Activated CD8-positive, alpha-beta memory T cell treated with anti-CD3 and anti-CD28 coated beads, Interleukin-2, amount 50 U/mL, for 24 hours (primary cell): Measurements from ENCODE around the gene SCARB1.

ENCODE experiments used
- DNase-seq: peaks from one replicate; pipeline ENCODE4 v3.0.0-alpha.2; 2020; ENCODE audit errors: extremely low read depth

The SCARB1 gene

DNA sequence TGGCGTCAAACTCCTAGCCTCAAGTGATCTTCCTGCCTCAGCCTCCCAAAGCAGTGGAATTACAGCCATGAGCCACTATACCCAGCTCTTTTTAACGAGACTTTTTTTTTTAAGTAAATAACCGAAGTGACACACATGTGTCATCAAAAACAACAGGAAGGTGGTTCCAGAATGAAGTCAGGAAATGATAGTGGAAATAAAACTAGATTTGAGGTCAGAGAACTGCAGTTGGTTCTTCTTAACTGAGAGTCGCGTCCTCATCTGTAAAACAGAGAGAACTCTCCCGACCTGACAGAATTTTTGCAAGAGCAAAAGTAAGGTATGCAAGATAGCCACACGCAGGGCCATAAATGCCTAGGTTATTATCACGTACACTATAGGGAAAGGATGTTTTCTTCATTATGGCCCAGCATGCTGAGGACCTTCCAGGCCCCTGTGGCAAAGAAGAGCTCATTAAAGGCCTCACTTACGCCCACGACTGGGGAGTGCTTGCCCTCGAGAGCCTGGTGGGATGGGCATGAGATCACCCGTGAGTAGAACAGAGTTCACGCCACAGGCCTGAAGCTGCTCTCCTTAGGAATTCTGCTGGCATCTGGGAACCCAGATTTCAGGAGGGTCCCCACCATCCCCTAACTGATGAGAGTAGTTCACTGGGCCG, 67.2 kb downstream of the SCARB1 start:
- no peak for DNase-seq

DNA sequence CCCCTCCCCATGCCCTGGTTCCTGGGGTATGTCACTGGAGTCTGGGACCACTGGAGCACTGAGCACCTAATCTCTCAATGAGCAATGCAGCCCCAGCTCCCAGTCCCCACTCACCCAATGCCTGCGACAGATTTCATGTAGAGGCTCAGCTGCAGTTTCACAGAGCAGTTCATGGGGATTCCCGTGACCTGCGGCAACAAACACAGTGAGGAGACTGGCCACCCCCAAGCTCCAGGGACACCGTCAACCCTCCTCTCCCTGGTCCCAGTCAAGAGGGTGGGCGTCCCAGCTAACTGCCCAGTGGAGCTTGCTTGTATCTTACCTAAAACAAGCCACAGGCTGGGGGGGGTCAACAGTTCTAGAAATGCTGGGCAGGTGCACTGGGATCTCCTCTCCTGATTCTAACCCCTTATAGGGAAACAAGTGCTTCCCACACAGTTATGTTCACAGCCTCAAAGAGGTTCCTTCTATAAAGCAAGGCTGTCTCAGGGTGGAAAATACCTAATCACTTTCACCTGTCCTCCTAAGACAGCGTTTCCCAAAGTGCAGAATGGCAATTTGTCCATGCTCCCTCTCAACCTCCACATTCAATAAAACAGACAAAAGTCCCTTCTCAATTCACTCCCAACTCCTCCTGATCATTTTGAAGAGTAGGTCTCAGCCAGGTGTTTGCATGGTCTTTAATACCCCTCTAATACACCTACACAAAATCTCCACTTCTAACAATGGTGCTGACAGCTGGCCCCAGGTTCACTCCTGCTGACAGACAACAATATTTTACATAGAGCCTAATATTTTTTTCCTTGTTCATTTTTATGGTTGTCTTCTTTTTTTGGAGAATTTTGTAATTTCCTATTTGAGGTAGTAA, 68.3 kb downstream of the SCARB1 start:
- DNase-seq = no peak

DNA sequence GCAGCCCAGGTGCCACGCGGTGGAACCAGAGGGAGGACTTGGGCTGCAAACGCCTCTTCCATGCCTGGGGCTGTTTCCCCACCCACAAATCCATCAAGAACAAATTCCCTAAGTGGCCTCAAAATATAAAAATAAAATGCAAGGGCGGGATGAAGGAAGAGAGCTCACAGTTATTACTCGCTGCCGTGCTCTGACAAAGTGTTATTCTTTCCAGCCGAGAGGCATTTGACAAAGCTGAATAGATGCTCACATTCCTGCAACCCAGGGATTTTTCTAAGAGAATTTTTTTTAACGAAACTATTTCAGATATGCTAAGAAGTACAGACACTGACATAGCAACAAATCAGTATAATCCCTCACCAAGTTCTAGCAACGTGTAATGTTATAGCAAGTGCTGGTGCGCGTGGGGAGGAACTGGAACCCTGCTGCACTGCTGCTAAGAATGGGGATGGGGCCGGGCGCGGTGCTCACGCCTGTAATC, 70.7 kb downstream of the SCARB1 start:
- no peak for DNase-seq

- DNase-seq = no peak
Measured at GRCh38 chr12:124792156-124792555, 71.5 kb downstream of the SCARB1 start.

DNA sequence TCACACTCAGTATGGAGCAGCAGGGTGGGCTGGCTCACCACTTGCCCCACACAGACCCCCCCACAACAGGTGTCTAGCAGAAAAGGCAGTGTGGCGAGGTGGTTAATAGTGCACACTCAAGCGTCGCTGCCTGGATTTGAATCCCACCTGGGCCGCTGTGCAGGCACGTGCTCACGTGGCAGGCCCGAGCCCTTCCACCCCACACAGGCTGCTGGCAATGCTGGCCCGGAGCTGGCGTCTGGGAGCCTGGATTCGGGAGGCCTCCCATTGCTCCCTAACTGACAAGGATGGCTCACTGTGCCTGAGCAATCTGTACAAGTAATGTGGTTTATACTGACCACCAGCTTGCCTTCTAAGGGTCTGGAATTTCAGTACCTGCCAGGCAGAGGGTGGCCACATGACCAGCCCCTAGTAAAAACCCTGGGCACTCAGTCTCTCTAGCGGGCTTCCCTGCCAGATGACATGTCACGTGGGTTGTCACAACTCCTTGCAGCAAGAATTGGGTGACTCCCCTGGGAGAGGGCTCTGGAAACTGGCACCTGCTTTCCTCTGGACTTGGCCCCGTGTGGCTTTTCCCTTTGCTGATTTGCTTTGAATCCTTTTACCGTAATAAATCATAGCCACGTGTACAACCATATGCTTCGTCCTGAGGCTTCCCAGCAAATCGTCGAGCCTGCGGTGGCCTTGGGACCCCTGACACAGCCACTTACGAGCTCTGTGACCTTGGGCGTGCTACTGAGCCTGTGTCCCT, 72.8 kb downstream of the SCARB1 start:
- no peak for DNase-seq

DNA sequence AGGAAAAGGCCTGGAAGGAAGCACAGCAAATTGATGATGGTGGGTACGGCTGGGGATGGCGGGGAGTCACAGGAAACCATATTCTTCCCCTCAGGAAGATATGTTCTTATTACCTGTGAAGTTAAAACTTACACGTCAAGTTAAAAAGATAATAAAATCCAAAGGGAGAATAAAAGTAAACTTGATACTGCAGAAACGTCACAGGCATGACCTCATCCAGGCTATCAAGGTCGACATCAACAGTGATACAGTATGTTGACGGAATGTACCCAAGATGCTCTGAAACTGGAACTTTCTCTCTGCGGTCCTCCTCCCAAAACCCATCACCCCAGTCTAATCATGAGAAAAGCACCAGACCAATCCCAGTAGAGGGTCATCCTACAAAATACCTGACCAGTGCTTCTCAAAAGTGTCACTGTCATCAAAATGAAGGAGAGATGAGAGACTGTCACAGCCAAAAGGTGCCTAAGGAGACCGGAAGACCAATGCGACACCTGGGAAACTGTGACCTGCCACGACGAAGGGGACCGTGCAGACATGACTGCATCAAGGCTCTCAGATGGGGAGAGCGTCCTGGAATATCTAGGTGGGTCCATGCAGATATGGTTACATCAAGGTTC, 74.6 kb downstream of the SCARB1 start:
- no peak for DNase-seq

DNA sequence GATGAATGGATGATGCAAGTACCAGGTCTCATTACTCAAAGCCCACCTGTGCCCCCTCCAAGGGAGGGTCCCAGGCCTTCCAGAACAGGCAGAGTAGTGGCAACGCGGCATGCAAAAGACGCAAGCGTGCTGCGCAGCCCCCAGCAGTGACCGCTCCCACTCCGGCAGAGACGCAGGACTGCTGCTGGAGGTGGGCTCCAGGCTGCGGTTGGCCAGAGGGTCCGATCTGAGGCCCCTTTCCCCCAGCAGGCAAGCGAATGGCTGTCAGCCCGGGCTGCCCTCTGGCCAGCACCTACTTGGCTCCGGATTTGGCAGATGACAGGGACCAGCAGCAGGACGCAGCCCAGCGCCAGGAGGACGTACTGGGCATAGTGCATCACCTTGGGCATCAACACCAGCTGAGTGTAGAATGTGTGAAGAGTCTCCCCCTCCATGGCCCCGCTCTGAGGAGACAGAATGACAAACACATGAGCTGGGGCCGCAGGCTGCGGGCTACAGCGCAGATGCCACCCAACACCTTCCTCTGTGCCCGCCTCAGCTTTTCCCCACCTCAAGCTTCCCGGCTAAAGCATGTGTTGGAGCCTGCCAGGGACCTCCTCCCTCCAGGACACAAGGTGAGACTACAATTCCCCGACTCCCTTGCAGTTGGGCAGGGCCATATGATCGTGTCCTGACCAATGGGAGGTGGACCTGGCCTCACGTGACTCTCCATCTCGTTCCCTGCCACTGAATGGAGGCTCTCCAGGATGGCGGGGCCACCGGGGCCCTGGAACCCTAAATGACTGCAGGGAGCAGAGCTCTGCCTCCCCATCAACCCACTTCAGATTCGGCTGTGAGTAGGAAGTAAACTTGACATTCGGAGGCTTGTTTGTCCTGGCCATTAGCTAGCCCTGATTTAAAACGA, 77.4 kb downstream of the SCARB1 start:
- no peak for DNase-seq

GRCh38 chr12:124784871-124785572, 78.6 kb downstream of the SCARB1 start:
- DNase-seq = no peak

GRCh38 chr12:124783087-124783486, 80.6 kb downstream of the SCARB1 start:
- DNase-seq = no peak

GRCh38 chr12:124782132-124782531, 81.5 kb downstream of the SCARB1 start:
- no peak for DNase-seq

DNA sequence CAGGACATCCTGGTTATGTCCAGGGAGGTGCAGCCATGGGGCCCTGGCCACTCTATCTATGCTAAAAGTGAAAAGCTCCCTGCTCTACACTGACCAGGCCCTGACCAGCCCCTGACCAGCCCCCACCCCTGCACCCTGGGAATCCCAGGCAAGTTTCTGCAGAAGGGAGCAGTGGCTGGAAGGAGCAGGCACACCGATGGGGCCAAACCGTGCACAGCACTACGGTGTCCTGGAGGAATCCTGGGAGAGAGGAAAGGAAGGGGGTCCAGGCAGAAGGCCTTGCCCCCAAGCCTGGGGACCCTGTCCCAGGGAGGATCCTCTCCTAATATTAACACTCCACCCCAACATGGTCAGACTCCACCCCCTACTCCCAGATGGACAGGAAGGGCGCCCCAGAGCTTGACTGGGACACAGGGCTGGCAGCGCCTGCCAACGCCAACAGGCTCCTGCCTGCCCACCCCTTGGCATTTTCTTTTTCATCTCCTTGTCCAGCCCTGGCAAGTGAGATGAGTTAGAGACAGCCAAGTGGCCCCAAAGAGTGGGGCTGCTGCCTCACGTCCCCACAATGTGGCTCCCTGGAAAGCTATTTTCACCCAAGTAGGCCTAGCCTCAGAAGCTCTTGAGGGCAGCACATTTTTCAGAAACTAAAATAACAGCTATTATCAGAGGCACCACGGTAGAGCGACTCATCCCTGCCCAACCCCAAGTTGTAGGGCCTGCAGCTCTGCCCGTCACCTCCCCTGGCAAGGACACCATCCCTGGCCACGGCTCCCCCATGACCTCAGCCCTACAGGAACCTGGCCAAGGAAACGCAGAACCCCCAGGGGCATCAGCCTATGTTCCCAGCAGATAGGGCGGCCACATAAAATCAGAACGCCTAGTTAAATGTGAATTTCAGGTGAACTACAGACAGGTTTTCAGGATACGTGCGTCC, 82.6 kb downstream of the SCARB1 start:
- DNase-seq = no peak

DNA sequence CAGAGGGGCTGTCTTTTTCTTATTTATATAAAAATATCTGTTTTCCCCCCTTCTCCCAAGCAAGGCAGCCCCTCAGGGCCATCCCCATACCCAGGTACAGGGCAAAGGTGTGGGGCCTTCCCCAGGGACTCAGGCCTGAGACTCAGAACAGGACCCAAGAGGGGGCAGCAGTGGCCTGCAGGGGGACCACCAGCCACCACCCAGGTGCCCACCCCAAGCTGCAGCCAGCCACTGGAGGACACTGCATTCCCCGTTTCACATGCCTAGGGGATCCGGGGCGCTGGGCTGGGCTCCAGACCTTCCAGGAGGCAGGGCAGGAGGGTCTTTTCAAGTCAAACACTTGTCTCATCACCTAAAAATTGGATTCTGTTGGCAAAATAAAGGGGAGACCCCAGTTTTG, 83.3 kb downstream of the SCARB1 start:
- no peak for DNase-seq

DNA sequence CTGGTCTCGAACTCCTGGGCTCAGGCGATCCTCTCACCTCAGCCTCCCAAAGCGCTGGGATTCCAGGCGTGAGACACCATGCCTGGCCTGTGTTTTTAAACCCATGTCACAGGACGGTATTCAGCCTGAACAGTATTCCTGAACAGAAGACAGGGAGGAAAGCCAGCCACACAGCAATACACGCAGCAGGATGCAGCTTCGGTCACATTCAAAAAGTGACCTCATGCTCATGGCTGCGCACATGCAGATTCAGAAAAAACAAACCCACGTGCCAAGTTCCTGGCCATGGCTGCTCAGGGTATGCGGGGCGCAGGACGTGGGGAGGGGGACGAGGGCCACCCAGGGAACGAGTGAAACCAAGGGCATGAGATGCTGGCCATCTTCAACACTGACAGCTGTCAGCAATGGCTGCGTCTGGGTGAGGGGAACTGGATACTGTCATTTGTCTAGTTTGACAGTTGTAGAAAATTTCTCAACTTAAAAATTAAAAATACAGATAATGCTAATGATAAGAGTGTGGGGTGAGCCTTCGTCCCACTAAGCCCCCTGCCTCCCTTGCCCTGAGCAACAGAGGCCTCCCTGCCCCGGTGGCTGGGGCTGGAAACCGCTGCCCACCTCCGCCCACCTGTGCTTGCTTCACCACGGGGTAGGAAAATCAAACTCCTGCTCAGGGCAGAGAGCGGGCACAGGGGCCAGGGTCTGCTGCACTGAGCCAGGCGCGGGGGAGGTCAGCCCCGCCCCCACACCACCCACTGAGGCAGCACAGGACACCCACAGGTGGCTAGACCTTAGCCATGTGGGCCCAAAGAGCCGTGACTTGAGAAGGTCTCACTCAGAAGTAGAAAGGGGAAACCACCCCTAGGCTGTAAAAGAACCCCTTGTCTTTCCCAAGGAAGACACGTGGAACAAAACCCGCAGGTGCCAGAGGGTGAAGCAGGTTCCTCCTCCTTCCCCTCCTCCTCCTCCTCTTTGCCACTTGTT, 84.2 kb downstream of the SCARB1 start:
- no peak for DNase-seq

DNA sequence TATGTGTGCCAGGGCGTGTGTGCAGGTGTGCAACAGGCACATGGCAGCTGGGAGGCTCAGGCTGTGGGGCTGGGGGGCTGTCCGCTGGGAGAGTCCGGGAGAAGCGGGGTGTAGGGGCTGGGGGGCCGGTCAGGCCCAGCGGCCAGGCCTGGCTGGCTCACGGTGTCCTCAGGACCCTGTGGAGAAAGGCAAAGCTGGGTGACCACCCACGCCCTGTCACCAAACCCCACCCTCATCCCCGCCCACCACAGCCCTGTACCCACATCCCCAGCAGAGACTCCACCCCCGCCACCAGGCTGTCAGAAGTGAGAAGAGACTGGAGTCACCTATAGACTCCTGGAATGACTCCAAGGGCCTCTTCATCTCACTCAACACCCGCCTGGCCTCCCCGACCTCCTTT, 85.3 kb downstream of the SCARB1 start:
- no peak for DNase-seq

- DNase-seq = no peak
Measured at GRCh38 chr12:124777399-124778372, 86.0 kb downstream of the SCARB1 start.

GRCh38 chr12:124776125-124776513, 87.5 kb downstream of the SCARB1 start:
- no peak for DNase-seq
